K562 (cell line): Measurements from ENCODE around the gene CLEC4F. TPM values are rescaled to one million over a fixed set of nuclear protein-coding genes. Genes with fewer than 3 reads are reported as not detected.

Experiments used
- ZBTB40 ChIP-seq, 2 experiments: fragments of 450-650 bp in 1 of 2; sonication (generic) in 1 of 2; formaldehyde crosslinking in 1 of 2; IDR thresholded peaks; 2 replicates each; pipeline versions ENCODE4 v1.7.1 to v1.9.0; 2016 to 2022; ENCODE audit warnings: inconsistent platforms in 1 of 2, mild to moderate bottlenecking in 1 of 2, missing genetic modification reagents in 1 of 2
- ZNF124 ChIP-seq: sonication (generic); formaldehyde crosslinking; IDR thresholded peaks from 2 replicates; pipeline ENCODE4 v1.8.1; 2022; ENCODE audit warnings: missing genetic modification reagents
- ZNF318 ChIP-seq, 2 experiments: fragments of 450-650 bp; IDR thresholded peaks; 2 replicates each; pipeline ENCODE4 v1.6.1; 2016; ENCODE audit warnings: mild to moderate bottlenecking in 2 of 2, borderline replicate concordance in 1 of 2, low read depth in 1 of 2, moderate library complexity in 1 of 2
- ZNF445 ChIP-seq: fragments of 250-450 bp; sonication (Bioruptor Pico); IDR thresholded peaks from 2 replicates; pipeline ENCODE4 v1.4.0; 2020; ENCODE audit warnings: low read depth, mild to moderate bottlenecking, moderate library complexity
- polyA plus RNA-seq, 8 experiments: library from polyadenylated mRNA; depleted of rRNA in 4 of 8; stranded (reverse) in 5 of 8; unstranded in 3 of 8; fragments of >200 nt; fragmentation: Nextera tagmentation in 2 of 8; fragmentation: Illumina TruSeq in 1 of 8; extraction: Ambion mirVana in 2 of 8; extraction: Trizol in 1 of 8; gene quantifications; 2 replicates each; pipeline versions ENCODE4 v1.2.1 to v1.2.3, GENCODE V29; 2011 to 2014; ENCODE audit warnings: inconsistent platforms in 1 of 8, missing spikeins in 1 of 8
- total RNA-seq, 7 experiments: library from RNA; depleted of rRNA in 6 of 7; stranded (reverse); fragments of >200 nt in 6 of 7; fragmentation: Illumina TruSeq in 2 of 7; extraction: Trizol in 2 of 7; gene quantifications; 2 replicates each; pipeline versions ENCODE4 v1.2.1 to v1.2.3, GENCODE V29; 2011 to 2021; ENCODE audit warnings: low replicate concordance in 1 of 7

CLEC4F gene
- total and polyA plus RNA-seq, 9 of the 15 experiments (the other 6 are each of a cell fraction or from before 2014, with no cell fraction given), result not detected

GRCh38 chr2:70785137-70785911 lies 35.1 kb downstream of the CLEC4F start (continued):
- TF ChIP-seq ZBTB40 (IDR thresholded peaks at IDR 0.05) (no peak), ZBTB40 (CRISPR knock-in tag; IDR thresholded peaks at IDR 0.05) (no peak), ZNF445 (no peak), ZNF318 (IDR thresholded peaks at IDR 0.05; ENCODE audit: borderline replicate concordance in 1 of 2, low read depth in 1 of 2) (no peak), ZNF124 (CRISPR knock-in tag) (no peak)
